GM19397 (cell line): ENCODE results near the gene ZNF511.
A peak's percentile ranks its signal among the peaks of the same experiment; 100 is the strongest.
"Not testable (repeated sequence)": the region's sequence is repeated elsewhere in the genome, so short reads cannot be mapped to it uniquely, and the experiment has no call there.

Experiments
- ATAC-seq: cut with Tn5 transposase; IDR thresholded peaks from one replicate; pipeline ENCODE4 v1.9.1; 2021; ENCODE audit warnings: mild to moderate bottlenecking, moderate library complexity; ENCODE audit not compliant: unreplicated experiment

ZNF511 gene

GRCh38 chr10:133308421-133309099 lies at the start of gene ZNF511, which contains the start of gene TUBGCP2:
TSS of gene ZNF511 (plus strand) at chr10:133308914. CDS start at chr10:133308944, 30 bp downstream.
TSS of gene TUBGCP2 (minus strand) at chr10:133308872. CDS start at chr10:133302941, 5,931 bp downstream.
- ATAC-seq = peak; percentile 82

GRCh38 chr10:133259602-133259989 lies 49.1 kb upstream of the ZNF511 start:
- no peak for ATAC-seq

- ATAC-seq = peak; percentile 40
Observed at GRCh38 chr10:133260895-133261725, 47.6 kb upstream of the ZNF511 start.

- peak; percentile 60 for ATAC-seq
Observed at GRCh38 chr10:133261726-133262325, 46.9 kb upstream of the ZNF511 start.

- no peak for ATAC-seq
Observed at GRCh38 chr10:133262696-133263095, 46.0 kb upstream of the ZNF511 start.

- no peak for ATAC-seq
Observed at GRCh38 chr10:133263674-133264073, 45.0 kb upstream of the ZNF511 start.

GRCh38 chr10:133264461-133264860 lies 44.3 kb upstream of the ZNF511 start:
- ATAC-seq = no peak

GRCh38 chr10:133265052-133265451 lies 43.7 kb upstream of the ZNF511 start:
- not testable (repeated sequence) for ATAC-seq

- ATAC-seq = no peak
Observed at GRCh38 chr10:133266056-133266795, 42.5 kb upstream of the ZNF511 start.

- no peak for ATAC-seq
Observed at GRCh38 chr10:133267293-133267692, 41.4 kb upstream of the ZNF511 start.

GRCh38 chr10:133267829-133268228 lies 40.9 kb upstream of the ZNF511 start:
- ATAC-seq = no peak

GRCh38 chr10:133268532-133268931 lies 40.2 kb upstream of the ZNF511 start:
- no peak for ATAC-seq

- no peak for ATAC-seq
Observed at GRCh38 chr10:133269367-133269766, 39.3 kb upstream of the ZNF511 start.

- ATAC-seq = no peak
Observed at GRCh38 chr10:133270204-133270603, 38.5 kb upstream of the ZNF511 start.

- no peak for ATAC-seq
Observed at GRCh38 chr10:133270773-133271297, 37.9 kb upstream of the ZNF511 start.

GRCh38 chr10:133271521-133272300 lies 37.0 kb upstream of the ZNF511 start:
- no peak for ATAC-seq

GRCh38 chr10:133272301-133272963 lies 36.3 kb upstream of the ZNF511 start:
- ATAC-seq = no peak

GRCh38 chr10:133272964-133273420 lies 35.7 kb upstream of the ZNF511 start:
- ATAC-seq = no peak

GRCh38 chr10:133273534-133274143 lies 35.1 kb upstream of the ZNF511 start:
- no peak for ATAC-seq
